CD4-positive, alpha-beta T cell treated with Interleukin-10 for 1 hour (primary cell): ENCODE data around the gene SLX9.
A peak's percentile ranks its signal among the peaks of the same experiment; 100 is the strongest.
"Not testable (repeated sequence)": the region's sequence is repeated elsewhere in the genome, so short reads cannot be mapped to it uniquely, and the experiment has no call there.

Experiments
- DNase-seq: peaks from one replicate; pipeline ENCODE4 v3.0.0-alpha.2; 2020

SLX9 gene

DNA sequence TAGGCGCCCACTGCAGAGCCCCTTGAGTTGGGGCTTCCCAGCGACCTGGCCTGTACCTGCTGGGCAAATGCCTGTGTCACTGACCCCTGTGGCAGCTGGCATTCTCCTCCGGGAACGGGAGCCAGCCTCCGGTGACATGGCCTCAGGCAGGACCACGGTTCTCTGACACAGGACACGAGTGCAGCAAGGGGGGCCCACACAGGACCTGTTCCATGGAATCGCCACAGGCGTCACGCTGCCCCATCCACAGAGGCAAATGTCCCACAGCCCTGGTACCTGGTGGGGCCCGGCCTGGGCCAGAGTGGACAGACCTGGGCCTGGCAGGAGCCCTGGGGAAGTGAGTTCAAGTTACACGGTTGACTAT lies 21.7 kb upstream of the SLX9 start:
- DNase-seq: no peak

DNA sequence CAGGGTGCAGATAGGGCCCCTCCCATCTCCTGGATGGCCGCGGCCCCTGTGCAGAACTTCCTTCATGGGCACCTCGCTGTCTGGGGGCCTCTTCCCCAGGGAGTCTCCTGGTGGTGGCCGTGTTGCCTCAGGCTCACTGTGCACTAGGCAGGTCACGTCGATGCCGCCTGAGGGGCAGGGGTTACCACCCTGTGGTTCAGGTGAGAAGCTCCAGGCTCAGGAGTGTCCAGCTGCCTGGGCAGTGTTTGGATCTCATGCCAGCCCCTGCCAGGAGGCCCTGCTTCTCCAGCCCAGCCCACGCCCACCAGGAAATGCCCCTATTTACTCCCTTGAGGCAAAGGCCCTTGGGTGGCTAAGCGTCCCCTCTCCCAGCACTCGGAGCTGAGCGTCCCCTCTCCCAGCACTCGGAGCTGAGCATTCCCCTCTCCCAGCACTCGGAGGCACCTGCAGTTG lies 21.2 kb upstream of the SLX9 start:
- no peak for DNase-seq

DNA sequence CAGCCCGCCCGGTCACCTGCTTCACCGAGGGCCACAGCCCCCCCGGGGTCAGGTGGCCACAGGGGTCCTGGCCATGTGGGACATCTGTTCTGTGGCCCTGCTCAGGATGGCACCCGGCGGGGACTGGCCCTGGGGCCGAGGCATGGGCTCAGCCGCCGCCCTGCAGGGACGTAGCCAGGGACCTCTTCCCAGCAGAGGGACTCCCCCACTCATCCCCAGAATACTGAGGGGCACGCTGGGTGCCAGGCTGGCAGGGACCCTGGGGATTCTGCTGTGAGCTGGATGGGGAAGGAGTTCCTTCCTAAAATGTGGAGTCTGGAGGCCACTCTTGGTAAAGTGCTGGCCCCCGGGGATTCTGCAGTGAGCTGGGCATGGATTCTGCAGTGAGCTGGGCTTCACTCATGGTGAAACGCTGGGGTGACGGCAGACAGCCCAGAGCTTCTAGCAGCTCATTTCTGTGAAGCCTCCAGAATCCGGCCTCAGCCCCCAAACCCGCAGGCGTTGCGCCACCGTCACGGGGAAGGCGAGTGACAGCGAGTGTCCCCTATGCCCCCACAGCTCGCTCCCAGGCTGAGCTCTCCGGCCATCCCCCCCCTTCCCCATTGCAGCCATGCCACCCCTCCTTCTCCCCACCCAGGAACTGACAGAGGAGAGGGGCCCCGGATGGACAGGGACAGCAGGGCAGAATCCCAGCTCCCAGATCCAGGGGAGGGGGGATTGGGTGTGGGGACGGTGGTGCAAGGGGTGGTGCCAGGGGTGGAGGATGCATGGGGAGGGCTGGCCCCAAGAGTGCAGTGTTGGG lies 20.5 kb upstream of the SLX9 start:
- DNase-seq: no peak

DNA sequence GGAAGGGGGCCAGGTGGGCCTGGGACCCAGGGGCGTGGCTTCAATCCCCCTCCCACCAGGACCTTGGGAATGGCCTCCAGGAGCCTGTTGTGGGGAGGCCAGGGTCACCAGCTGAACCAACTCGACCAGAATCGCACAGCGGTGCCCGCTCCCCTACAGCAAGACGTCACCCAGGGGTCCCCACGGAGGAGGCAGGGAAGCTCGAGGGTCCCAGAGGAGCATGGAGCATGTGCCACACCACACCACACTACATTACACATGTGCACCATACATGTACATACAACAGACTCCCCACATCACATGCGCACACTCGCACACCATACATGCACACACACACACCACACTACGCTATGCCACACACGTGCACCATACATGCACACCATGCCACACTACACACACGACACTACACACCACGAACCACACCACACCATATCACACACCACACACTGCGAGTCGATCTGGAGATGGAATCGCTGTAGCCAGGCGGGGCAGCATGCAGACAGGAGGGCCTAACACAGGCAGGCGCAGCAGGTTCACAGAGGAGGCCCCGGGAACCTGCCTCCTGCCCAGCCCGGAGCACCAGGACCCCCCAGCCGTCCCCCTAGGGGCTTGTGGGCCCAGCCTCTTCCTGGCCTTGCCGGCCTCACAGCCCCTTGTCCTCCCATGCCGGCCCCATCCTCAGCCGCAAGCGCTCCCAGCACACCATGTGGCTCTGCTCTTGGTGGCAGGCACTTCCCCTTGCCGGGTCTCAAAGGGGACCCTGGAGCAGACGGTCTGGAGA lies 19.7 kb upstream of the SLX9 start:
- no peak for DNase-seq

DNA sequence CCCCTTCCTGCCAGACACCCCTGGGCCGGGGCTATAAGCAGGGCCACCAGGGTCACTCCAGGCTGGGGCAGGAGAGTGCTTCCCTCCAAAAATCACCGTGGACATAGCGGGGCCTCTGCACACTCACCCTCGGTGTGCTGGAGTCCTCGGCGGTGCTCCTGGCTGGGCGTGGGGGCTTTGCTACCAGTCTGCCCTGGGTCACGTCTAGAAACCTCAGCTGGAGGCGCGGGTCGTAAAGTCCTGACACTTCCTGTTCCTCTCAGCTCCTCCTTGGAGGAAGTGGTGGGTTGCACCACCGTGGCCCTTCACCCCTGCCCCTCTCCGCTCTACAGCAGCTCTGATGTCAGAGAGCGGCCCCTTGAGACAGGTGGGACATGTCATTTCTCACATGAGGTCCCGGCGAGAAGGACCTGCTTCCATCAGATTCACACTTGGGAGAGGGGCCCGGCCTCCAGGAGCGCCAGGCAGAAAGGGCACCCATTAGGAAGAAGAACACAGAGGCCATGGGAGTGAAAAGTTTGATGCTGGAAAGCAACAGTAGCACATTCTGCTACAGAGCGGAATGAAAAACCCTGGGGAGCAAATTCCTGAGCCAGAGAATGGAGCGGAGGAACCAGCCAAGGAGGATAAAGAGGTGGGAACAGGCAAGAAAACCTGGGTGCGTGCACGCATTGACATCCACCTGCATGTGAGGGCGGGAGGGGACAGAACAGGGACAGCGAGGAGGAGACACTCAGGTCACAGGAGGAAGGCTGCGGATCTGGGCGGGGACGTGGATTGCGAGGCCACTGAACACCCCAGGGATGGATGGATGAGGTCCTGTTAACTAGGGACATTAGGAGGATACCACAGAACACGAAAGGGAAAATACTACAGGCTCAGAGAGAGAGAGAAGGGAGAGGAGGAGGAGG lies 18.9 kb upstream of the SLX9 start, which contains the start of gene ITGB2:
ITGB2 (minus strand) TSS at position 206 of the 911 bp plus-strand sequence. CDS start 10,117 bp downstream, outside the sequence.
- DNase-seq: peak; percentile 67

DNA sequence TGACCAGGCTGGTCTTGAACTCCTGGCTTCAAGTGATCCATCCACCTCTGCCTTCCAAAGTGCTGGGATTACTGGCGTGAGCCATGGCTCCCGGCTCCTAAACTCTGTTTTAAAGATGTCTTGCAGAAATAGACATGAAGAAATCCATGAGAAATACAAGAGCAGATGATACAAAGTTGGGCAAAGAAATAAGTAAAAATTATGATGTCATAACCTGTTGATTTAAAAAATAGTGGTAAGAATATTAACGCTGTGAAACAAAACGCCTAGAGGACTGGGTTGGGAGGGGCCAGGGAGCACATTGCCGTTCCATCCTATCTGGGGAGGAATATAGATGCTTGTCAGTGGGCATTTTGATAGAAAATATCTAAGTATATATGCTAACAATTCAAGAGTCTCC lies 17.9 kb upstream of the SLX9 start:
- no peak for DNase-seq

DNA sequence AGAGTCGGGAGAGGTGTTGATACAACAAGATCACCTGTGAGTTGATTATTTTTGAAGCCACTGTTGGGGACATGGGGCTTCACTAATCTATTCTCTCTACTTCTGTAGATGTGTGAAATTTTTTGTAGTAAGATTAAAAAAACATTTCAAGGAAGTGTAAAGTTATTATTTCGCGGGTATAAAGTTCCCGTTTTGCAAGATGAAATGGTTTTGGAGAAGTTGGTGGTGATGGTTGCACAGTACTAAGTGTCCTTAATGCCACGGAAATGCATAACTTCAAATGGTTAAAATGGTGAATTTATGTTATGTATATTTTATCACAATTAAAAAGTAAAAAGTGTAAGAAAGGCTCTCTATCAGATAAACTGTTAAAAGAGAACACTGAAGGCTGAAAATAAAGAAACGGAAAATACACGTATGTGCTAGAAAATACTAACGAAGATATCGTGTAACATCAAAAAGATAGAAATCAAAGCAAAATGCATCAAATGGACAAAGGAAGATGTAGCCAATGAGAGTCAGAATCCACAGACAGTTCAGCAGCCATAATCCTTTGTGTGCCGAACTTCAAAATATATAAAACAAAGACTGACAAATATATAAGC lies 16.2 kb upstream of the SLX9 start:
- no peak for DNase-seq

DNA sequence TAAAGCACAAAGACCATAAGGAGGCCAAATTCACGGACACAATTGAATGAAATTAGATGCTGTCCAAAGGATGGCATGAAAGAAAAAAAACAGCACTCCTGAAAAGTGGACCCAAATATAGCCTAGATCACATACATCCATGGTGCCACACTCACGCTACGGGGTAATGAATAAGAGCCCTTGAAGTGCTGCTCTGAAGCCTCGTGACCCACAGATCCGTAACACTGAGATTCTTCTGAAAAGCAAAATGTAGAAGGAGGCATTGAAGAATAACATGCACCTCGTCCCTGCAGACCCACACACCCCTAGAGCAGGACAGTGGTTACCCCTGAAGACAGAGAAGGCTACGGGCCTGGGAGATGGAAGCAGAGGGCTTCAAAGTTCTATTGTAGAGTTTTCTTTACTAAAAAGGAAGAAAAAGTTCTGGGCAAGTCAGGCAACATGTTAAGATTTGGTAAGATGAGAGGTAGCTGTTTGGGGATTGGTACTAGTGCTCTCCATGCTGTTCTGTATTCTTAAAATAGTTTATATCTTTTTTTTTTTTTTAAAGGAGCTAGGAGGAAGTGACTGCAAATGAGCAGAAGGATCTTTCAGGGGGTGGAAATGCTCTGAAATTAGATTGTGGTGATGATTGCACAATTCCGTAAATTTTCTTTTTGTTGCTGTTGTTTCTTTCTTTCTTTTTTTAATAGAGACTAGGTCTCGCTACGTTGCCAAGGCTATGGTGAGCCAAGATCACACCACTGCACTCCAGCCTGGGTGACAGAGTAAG lies 15.0 kb upstream of the SLX9 start:
- peak; percentile 55 for DNase-seq

DNA sequence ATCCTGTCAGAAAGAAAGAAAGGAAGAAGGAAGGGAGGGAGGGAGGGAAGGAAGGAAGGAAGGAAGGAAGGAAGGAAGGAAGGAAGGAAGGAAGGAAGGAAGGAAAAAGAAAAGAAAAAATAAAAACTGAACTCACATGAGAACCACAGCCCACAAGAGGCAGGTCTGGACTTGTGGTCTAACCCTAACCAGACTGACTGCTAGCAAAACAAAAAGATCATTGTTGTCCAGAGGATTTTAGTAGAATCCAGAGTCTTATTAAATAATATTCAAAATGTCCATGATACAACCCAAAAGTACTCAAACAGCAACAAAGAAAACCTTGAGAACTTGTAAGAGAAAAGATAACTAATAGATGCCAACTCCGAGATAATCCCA lies 14.5 kb upstream of the SLX9 start:
- no peak for DNase-seq

DNA sequence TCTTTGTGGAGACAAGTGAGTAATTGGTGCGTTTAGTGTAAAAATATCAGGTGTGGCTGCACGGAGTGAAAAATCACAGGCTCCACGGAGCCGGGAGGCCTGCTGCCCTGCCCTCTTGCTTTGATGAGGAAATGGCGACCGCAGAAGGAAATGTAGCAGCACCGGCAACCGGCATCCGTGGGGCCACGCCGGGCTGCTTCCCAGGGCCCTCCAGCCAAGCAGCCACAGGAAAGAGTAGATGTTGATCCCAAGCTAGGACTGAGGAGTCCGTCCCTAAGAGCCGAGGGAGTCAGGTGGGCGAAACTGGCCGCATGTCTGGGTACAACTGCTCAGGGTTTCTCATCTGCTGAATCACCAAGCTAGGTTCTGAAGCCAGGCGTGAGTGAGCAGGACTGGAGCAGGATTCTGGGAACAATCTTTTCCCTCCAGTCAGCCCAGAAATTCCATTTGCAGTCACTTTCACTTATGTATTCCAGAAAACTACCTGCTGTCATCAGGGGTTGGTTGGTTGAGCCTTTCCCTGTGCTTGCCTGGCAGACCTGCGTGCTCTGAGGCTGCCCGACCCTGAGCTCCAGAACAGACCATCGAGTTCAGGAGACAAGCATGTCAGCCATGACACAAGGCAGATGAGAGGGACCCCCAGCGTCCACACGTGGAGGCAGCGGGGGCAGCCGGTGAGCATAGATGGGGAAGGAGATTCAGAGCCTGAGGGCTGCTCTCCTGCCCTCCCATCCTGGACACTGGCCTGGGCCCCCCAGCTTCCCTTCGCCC lies 13.3 kb upstream of the SLX9 start:
- peak; percentile 65 for DNase-seq

DNA sequence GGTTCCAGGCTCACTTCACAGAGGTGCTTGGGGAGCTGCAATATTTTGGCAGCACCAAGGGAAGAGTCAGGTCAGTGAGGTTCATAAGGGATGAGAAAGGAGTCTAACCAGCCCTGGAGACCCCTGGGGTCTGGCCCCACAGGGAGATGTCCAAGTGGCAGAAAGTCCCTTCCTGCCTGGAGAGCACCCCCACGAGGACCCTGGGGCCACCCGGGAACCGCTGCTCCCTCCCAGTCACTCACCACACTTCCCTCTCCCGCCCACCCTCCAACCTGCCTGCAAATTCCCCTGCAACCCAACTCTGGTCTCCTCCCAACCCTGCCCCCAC lies 12.6 kb upstream of the SLX9 start:
- DNase-seq: no peak

DNA sequence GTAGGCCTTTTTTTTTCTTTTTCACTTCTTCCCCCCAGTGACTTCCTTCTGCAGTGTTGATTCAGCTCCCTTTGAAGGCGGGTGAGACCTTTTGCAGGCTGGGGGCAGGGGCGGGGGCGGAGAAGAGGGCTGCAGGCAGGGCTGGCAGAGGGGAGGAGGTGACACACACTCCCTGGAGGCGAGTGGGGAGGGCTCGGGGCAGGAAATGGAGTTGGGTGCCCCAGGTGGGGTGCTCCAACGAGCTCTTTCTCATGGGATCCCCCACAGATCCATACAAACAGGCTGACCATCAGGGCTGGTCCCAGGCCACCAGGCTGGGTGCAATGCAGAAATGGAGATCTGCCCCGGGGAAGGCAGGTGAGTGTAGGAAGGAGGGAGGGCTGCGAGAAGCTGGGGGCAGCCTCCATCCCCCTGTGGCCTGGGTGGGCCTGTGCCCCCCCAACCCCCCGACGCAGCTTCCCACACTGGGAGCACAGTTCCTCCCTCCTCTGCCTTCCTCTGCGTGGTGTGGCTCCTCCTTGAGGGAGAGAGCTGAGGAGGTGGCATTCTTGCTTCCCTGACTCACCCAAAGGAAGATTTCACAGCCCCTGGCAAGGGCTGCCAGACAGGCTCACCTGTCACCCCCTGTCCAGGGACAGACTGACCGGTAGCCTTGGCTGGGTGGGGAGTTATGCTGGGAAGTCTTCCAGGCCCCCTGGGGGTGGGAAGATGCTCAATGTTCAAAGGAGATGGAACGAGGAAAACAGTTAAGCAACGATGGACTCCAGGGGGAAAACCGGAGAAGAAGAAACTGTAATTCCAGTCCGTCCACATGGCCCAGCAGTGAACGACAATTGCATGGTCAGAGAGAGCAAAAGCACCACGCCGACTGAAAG lies 12.0 kb upstream of the SLX9 start:
- DNase-seq: peak; percentile 86

DNA sequence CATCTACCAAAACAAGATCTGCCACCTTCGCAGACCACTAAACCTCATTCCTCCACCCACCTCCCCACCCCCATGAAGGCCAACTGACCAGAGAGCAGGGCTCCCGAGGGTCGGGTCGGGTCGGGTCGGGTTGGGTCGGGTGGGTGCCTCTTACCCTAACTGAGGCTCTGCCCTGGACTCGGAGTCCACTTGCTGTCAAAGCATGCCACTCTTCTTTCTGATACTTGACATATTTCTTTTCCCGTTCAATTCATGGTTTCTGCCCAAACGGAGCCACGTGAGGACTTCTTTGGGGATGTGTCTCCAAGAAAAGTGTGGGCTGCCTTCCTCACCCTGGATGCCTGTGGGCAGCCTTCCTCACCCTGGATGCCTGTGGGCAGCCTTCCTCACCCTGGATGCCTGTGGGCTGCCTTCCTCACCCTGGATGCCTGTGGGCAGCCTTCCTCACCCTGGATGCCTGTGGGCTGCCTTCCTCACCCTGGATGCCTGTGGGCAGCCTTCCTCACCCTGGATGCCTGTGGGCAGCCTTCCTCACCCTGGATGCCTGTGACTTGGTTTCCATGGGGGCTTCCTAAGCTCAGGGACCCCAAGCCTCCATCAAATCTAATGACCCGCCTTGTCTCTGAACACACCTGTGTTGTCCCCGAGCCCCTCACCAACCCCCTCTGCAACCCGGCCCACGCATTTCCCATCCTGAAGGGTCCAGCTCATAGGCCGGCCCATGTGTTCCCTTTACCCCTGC lies 11.2 kb upstream of the SLX9 start:
- not testable (repeated sequence) for DNase-seq

DNA sequence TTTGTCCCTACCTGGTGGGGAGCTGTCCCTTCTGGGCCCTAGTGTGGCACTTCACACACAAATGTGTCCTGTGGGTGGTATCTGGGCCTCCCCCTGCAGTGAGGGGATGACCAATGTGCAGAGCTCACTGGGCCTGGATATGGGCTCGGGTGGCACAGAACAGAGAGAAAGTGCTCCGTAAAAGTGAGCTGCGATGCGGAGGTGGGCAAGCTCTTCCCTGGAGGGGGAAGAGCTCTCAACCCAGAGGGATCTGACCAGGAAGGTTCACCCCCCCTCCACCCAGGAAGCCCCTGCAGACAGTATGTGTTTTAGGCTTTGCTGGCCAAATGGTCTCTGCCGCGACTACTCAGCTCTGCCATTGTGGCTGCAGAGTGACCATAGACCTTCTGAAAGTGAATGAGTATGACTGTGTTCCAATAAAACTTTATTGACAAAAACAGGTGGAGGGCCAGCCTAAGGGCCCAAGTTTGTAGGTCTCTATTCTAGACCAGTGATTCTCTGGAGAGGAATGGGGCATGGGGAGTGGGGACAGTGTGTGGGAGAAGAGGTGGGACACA lies 10.5 kb upstream of the SLX9 start:
- no peak for DNase-seq

DNA sequence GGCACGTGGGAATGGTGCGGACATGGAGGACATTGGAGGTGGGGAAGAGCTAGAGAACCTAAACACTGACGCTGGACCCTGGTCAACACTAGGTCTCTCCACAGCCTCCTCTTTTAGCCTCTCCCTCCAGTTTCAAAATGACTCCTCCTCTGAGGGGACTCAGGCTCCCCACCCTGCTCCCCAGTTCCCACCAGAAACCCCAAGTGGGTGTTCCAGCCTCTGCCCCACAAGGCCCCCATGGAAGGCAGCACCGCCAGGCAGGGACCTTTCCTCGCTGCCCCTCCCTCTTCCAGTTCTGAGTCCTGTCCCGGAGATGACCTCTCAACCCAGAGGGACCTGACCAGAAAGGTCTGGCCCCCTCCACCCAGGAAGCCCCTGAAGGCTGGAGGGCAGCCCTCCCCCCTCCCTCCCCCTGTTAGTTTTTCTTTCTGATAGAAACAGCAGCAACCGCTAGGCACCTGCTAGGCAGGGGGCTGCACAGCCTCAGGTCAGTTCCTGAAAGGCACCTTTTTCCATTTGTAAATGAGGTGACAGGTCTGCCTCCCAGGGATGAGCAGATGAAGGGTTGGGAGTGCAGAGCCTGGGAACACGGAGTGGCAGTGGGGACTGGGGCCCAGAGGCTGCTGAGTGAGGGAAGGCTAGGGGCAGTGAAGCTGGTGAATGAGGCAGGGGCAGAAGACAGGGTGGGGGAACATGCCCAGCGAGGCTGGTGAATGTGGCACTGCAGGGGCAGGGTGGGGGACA lies 9.9 kb upstream of the SLX9 start:
- no peak for DNase-seq

DNA sequence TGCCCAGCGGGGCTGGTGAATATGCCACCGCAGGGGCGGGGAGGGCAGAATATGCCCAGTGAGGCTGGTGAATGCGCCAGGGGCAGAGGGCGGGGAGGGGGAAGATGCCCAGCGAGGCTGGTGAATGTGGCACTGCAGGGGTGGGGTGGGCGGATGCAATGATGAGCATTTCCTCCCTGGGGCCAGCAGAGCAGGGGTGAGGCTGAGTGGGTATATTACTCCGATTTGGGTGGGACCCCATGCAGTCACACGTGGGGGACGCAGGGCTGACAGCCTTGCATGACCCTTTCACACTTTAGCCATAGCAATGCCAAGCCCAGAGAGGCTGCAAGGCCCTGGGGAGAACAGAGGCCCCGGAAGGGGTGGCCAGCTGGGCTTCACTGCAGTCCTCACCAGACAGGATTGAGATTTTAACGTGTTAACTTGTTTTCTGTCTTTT lies 9.3 kb upstream of the SLX9 start:
- DNase-seq: peak; percentile 83

DNA sequence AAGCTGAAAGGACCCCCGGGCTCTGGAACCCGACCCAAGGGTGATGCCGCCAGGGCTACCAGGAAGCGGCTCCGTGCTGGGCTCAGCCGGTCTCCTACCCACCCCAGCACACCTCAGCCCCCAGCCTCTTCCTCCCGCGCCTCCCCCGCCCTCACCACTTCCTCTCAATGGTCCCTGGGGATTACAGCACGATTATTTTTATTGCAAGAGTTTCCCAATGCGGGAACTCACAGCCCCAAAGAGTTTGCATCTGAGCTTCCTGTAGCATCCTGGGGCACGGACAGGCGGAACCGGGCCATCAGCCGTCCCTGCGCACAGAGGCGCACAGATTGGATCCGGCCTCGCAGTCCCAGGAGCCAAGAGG lies 8.7 kb upstream of the SLX9 start:
- DNase-seq: no peak
